Omental fat pad (tissue), 4 donors: ENCODE measurements around the gene AGMO. TPM values are rescaled to one million over a fixed set of nuclear protein-coding genes. Genes with fewer than 3 reads are reported as not detected.

Experiments used
- ATAC-seq: fragments of 150-250 bp; one replicate; pipeline ENCODE4 v1.9.1; 2016; ENCODE audit warnings: mild to moderate bottlenecking, moderate library complexity; ENCODE audit not compliant: low FRiP score
- DNase-seq: peaks from one replicate; pipeline ENCODE4 v3.0.0-alpha.2; 2019; ENCODE audit warnings: low spot score
- total RNA-seq, 4 donors: library from RNA; depleted of rRNA; stranded (reverse); fragments of >200 nt; gene quantifications; one replicate each; pipeline ENCODE4 v1.1.0, GENCODE V29; 2016
- TF ChIP-seq, protein P1 (sequence below), 3 donors: fragments of 450-650 bp; IDR thresholded peaks; one replicate each; pipeline ENCODE4 v1.5.1; 2016 to 2017; ENCODE audit warnings: antibody characterized with exemption in 3 of 3, mild to moderate bottlenecking in 3 of 3, moderate library complexity in 2 of 3

AGMO gene
- total RNA-seq, 4 donors from 2014 or later = 2.2 to 21.1 (median 3.9) TPM

DNA sequence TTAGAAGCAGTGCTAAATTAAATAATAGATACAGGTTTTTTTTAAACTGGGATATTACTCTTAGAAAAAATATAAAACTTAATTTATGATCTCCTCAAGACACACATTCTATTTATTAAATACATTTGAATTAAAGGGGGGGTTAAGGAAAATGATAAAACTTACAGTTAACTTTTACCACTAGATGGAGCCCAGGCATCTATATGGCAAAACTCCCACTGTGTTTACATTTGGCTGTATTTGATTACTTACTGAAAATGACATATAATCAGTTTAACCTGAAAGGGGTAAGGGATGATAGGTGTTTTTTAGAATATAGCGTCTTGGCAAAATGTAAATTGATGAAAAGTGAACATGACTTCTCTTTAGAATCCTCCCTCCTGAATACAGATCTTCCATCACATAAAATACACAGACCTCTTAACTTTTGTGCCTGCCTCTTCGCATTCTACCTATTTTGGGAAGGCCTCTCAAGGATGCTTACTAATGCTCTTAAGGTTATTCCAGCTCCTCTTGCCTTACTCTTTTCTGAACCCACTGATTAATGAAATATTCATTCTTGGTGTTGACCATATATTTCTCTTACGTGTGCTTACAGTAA lies 235.7 kb downstream of the AGMO start:
- TF ChIP-seq, protein P1, sequence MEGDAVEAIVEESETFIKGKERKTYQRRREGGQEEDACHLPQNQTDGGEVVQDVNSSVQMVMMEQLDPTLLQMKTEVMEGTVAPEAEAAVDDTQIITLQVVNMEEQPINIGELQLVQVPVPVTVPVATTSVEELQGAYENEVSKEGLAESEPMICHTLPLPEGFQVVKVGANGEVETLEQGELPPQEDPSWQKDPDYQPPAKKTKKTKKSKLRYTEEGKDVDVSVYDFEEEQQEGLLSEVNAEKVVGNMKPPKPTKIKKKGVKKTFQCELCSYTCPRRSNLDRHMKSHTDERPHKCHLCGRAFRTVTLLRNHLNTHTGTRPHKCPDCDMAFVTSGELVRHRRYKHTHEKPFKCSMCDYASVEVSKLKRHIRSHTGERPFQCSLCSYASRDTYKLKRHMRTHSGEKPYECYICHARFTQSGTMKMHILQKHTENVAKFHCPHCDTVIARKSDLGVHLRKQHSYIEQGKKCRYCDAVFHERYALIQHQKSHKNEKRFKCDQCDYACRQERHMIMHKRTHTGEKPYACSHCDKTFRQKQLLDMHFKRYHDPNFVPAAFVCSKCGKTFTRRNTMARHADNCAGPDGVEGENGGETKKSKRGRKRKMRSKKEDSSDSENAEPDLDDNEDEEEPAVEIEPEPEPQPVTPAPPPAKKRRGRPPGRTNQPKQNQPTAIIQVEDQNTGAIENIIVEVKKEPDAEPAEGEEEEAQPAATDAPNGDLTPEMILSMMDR (IDR thresholded peaks at IDR 0.05) = no peak
- DNase-seq (no peak), ATAC-seq (no peak)

DNA sequence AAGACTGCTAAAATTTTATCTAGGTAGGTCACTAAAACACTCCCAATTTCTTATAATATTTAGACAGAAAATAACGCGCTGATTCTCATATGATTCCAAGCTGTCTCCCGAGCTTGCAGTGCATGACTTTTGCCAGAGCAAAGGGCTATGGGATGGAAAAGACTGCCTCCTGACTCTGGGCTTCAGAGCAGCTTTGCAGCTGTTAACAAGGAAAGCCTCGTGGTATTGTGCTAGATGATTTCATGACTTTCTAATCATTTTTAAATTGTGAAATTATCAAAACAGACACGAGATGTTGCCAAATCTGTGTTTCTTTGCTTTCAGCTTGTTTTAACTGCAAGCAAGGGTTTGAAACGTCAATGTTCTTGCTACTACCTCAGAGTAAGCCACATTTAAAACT lies 238.3 kb downstream of the AGMO start:
- no peak for DNase-seq
- TF ChIP-seq, protein P1 (IDR thresholded peaks at IDR 0.05) = no peak
- no peak for ATAC-seq

DNA sequence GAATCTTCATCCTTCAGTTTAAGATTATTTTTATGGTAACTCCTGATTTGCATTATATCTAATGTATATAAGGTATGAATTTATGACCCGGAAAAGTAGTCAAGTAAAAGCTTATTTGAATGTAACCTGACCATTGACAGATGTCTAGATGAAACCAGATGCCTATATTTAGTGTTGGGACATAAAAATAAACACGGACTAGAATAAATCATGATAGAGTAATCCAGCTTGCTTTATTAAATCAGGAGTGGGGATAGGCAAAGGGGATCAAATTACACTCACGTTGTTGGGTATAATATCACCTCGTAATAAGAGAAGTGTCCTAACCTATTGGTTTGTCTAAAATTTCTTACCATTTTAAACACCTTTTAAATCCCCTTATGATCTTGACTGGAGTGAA lies 244.6 kb downstream of the AGMO start:
- DNase-seq (no peak), ATAC-seq (no peak)

DNA sequence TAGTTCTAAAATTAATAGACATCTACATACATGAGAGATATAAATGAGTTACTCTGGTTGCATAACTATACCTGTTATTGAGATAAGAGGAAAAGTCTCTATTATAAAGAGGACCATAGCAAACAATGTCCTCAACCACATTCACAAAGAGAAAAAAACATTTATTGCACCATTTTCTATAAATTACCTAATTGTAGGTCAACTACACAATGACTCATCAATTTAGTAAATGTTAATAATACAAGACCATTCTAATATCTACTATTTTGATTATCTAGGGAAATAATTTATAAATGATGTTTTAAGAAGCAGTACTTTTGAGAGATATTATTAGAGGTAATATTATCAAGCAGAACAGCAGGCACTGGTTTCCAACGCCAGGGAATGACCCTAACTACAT lies 246.1 kb downstream of the AGMO start:
- TF ChIP-seq, protein P1 (IDR thresholded peaks at IDR 0.05) = no peak
- ATAC-seq (no peak), DNase-seq (no peak)

More for the DNA sequence above, 244.6 kb downstream of the AGMO start:
- TF ChIP-seq, protein P1 (IDR thresholded peaks at IDR 0.05) = no peak

DNA sequence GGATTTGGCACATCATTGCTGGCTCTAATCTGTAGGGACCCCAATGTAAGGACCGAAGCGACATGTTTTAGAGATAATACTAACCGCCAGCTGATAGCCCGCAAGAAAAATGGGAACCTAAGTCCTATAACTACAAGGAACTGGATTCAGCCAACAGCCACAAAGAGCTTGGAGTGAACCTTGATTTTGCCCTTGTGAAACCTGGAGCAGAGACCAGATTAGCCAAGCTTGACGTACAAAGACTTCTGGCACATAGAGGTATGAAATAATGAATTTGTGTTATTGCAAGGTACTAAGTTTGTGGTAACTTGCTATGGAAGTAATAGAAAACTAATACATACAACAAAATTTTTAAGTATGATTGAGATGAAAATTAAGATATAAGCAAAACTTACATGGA lies 246.9 kb downstream of the AGMO start:
- ATAC-seq = no peak
- no peak for DNase-seq
- TF ChIP-seq, protein P1 (IDR thresholded peaks at IDR 0.05) = no peak

DNA sequence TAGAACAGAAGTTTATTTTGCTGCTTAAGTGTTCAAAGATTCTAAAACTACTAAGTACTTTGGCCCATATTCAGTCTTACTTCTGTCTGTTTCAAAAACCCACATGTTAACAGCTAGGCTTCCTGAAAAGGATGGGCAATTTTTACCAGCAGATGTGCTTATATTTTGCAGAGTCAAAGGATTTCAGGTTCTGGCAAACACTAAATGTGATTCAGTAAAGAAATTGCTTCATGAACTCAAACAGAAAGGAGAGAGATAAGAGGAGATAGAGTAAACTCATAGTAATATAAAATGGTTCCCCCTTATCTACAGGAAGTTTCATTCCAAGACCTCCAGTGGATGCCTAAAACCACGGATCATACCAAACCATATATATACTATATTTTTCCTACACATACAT lies 248.5 kb downstream of the AGMO start:
- TF ChIP-seq, protein P1 (IDR thresholded peaks at IDR 0.05) = no peak
- no peak for ATAC-seq
- DNase-seq = no peak

DNA sequence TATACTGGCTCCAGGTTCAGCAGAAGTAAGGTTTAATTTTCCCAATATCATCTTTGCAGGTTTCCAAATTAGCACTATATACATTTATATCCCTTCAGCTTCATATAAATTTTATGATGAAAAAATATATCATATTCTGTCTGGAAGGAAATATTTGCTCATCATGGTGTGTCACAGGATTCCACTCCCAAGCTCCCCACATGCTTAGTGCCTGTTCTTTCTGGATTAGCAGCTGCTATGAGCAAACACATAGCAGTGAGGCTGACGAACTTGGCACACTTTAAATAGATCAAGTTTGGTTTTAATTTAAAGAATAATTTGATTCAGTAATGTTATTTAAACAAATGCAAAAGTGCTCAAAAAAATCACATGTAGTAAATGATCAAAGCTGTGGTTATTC lies 251.9 kb downstream of the AGMO start:
- no peak for DNase-seq

More for the DNA sequence above, 251.9 kb downstream of the AGMO start:
- ATAC-seq = no peak
- TF ChIP-seq, protein P1 (IDR thresholded peaks at IDR 0.05) = no peak
